ENCODE results near the gene RNU4-1. TPM values are rescaled to one million over a fixed set of nuclear protein-coding genes. Genes with fewer than 3 reads are reported as not detected.

The RNU4-1 gene
- total and polyA plus RNA-seq, 11 donors: 376 to 4,299 (median 1,541) TPM; not detected in 4

DNA sequence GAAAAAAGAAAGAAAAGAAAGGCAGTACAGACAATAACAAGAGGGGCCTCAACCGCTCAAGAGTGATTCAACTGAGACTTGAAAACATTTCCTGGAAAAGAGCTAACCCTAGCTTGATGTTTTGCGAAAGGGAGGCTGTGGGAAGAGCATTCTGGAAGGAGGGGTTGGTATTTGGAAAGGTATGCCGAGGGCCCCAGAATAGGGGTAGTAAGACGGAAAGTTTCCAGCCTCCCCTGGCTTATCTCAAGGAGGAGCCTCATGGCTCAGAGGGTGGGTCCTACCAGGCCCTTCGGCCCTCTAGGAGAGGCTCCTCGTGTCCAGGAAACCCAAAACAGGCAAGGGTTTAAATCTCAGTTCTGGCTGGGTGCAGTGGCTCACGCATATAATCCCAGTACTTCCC, 9.7 kb downstream of the RNU4-1 start:
- Histone ChIP-seq H3K36me3 (no peaks in the 10 kb centered on the region), H3K9me3 (no peaks in the 10 kb centered on the region), H3K27ac (no peak overlapping the region), H3K27me3 (no peaks in the 10 kb centered on the region), H3K4me3 (no peak overlapping the region), H3K4me1 (no peaks in the 10 kb centered on the region)
- DNase-seq (no peak), ATAC-seq (no peak)
- no peak for TF ChIP-seq POLR2A (IDR thresholded peaks at IDR 0.05)
- TF ChIP-seq, protein P1, sequence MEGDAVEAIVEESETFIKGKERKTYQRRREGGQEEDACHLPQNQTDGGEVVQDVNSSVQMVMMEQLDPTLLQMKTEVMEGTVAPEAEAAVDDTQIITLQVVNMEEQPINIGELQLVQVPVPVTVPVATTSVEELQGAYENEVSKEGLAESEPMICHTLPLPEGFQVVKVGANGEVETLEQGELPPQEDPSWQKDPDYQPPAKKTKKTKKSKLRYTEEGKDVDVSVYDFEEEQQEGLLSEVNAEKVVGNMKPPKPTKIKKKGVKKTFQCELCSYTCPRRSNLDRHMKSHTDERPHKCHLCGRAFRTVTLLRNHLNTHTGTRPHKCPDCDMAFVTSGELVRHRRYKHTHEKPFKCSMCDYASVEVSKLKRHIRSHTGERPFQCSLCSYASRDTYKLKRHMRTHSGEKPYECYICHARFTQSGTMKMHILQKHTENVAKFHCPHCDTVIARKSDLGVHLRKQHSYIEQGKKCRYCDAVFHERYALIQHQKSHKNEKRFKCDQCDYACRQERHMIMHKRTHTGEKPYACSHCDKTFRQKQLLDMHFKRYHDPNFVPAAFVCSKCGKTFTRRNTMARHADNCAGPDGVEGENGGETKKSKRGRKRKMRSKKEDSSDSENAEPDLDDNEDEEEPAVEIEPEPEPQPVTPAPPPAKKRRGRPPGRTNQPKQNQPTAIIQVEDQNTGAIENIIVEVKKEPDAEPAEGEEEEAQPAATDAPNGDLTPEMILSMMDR (IDR thresholded peaks at IDR 0.05): no peak
- WGBS, 4 donors: 63 to 69% (median 66%) methylated on average over 7 of the region's 7 CpGs
- intact Hi-C loops (cut with DNase I): no loop called here

DNA sequence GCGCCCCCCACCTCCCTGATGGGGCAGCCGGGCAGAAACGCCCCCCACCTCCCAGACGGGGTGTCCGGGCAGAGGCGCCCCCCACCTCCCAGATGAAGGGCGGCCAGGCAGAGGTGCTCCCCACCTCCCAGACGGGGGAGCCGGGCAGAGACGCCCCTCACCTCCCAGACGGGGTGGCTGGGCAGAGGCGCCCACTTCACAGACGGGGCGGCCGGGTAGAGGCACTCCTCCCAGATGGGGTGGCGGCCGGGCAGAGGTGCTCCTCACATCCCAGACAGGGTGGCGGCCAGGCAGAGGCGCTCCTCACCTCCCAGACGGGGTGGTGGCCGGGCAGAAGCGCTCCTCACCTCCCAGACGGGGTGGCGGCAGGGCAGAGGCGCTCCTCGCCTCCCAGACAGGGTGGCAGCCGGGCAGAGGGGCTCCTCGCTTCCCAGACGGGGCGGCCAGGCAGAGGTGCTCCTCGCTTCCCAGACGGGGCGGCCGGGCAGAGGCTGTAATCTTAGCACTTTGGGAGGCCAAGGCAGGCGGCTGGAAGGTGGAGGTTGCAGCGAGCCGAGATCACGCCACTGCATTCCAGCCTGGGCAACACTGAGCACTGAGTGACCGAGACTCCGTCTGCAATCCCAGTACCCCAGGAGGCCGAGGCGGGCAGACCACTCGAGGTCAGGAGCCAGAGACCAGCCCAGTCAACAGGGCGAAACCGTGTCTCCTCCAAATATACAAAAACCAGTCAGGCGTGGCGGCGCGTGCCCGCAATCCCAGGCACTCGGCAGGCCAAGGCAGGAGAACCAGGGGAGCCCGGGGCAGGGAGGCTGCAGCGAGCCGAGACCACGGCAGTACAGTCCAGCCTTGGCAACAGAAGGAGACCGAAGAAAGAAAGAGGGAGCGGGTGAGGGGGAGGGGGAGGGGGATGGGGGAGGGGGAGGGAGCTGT, 14.6 kb downstream of the RNU4-1 start:
- peak in 1 of 5 donors; percentile 59 for DNase-seq
- Histone ChIP-seq H3K27ac (no peak overlapping the region), H3K4me3 (no peak overlapping the region), H3K27me3 (no peaks in the 10 kb centered on the region), H3K9me3 (no peaks in the 10 kb centered on the region), H3K4me1 (no peaks in the 10 kb centered on the region), H3K36me3 (no peaks in the 10 kb centered on the region)
- WGBS, 4 donors: 95 to 96% (median 95%) methylated on average over 47 to 57 of the region's 57 CpGs
- intact Hi-C loops (cut with DNase I): no loop called here
- ATAC-seq: no peak
- no peak for TF ChIP-seq POLR2A (IDR thresholded peaks at IDR 0.05)
- TF ChIP-seq, protein P1 (IDR thresholded peaks at IDR 0.05): no peak

DNA sequence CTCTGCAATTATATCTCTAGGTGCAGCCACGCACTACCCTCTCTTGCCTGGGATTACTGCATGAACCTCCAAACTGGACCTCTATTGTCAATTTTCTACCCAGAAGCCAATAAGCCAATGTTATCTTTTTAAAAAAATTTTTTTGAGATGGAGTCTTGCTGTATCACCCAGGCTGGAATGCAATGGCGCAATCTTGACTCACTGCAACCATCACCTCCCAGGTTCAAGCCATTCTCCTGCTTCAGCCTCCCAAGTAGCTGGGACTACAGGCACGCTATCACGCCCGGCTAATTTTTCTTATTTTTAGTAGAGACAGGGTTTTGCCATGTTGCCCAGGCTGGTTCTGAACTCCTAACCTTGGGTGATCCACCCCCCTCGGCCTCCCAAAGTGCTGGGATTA, 16.3 kb downstream of the RNU4-1 start:
- ATAC-seq (no peak), DNase-seq (no peak)
- Histone ChIP-seq H3K4me1 (no peaks in the 10 kb centered on the region), H3K27me3 (no peaks in the 10 kb centered on the region), H3K36me3 (no peaks in the 10 kb centered on the region), H3K9me3 (no peaks in the 10 kb centered on the region), H3K27ac (no peak overlapping the region), H3K4me3 (no peak overlapping the region)
- WGBS, 4 donors: 92 to 96% (median 95%) methylated on average over 6 of the region's 6 CpGs
- TF ChIP-seq POLR2A (IDR thresholded peaks at IDR 0.05): no peak
- intact Hi-C loops (cut with DNase I): no loop called here

DNA sequence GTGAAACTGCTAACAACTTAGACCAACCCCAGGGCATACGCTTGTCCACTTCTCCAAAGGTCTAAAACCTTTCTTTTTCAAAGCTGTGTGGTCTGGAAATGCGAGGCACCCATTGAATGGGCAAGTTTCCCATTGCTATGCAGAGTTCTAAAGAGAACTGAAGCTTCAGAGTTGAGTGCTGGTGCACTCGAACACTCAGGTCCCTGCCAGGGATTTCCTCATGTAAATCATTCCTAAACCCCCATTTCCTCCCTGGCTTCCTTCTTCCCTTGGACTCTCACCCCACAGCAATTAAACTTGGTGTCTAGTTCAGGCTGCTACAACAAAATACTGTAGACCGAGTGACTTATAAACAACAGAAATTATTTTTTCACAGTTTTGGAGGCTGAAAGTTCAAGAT, 25.3 kb downstream of the RNU4-1 start:
- Histone ChIP-seq H3K9me3 (no peaks in the 10 kb centered on the region), H3K4me3 (no peak overlapping the region), H3K36me3 (no peaks in the 10 kb centered on the region), H3K4me1 (peaks cover 5 to 27% (median 22%) of the 10 kb centered on the region in 12 donors), H3K27me3 (no peaks in the 10 kb centered on the region), H3K27ac (no peak overlapping the region)
- TF ChIP-seq, protein P1 (IDR thresholded peaks at IDR 0.05): no peak
- no peak for TF ChIP-seq POLR2A (IDR thresholded peaks at IDR 0.05)
- no peak for ATAC-seq
- no peak for DNase-seq
- intact Hi-C loops (cut with DNase I): loop anchor here in 1 of 10 donors (2.0 kb wide), 1 partner anchor 39 kb away; no protein-coding TSS in a partner anchor
- 53 to 65% (median 58%) methylated on average over 4 of the region's 4 CpGs for WGBS, 4 donors
